Left ventricle myocardium superior (tissue), 1 donor: ENCODE results near the gene AP3B1. TPM values are rescaled to one million over a fixed set of nuclear protein-coding genes. Genes with fewer than 3 reads are reported as not detected.

ENCODE experiments used
- ATAC-seq: fragments of 200-7000 bp; cut with Tn5 transposase; one replicate; pipeline ENCODE4 v1.9.1; 2020; ENCODE audit warnings: mild to moderate bottlenecking, moderate library complexity
- DNase-seq: peaks from one replicate; pipeline ENCODE4 v3.0.0-alpha.2; 2020
- intact Hi-C: fragments of 100-400 bp; cut with micrococcal nuclease; formaldehyde crosslinking; loops from one replicate; pipeline ENCODE4 v1.11.0; 2022
- total RNA-seq: library from RNA; stranded (reverse); fragmentation: NEBNext Ultra II Directional; extraction: Animal tissue kit (Norgen Biotek cat#: 25700); gene quantifications from one replicate; pipeline ENCODE4 v1.2.1, GENCODE V29; 2021
- donor health status: DM: no; HTN: yes; CAD: no; lungs with severe emphysema.

The AP3B1 gene
- total RNA-seq, 1 donor from 2014 or later, result 25.5 TPM

GRCh38 chr5:77960863-77961396 is 333.6 kb downstream of the AP3B1 start:
- DNase-seq, result no peak
- intact Hi-C loops, result no loop called here
- no peak for ATAC-seq

- no peak for ATAC-seq
- no peak for DNase-seq
- intact Hi-C loops, result no loop called here
These were observed 334.2 kb downstream of the AP3B1 start for GRCh38 chr5:77960305-77960704.

GRCh38 chr5:77958642-77959330 is 335.7 kb downstream of the AP3B1 start:
- DNase-seq (no peak), ATAC-seq (no peak)
- intact Hi-C loops, result no loop called here

GRCh38 chr5:77957931-77958521 is 336.5 kb downstream of the AP3B1 start:
- no peak for ATAC-seq
- intact Hi-C loops, result no loop called here
- DNase-seq, result no peak

GRCh38 chr5:77957516-77957915 is 337.0 kb downstream of the AP3B1 start:
- DNase-seq (peak; percentile 26), ATAC-seq (no peak)
- intact Hi-C loops, result no loop called here

GRCh38 chr5:77957081-77957480 is 337.4 kb downstream of the AP3B1 start:
- intact Hi-C loops, result no loop called here
- no peak for ATAC-seq
- no peak for DNase-seq

- no peak for DNase-seq
- no peak for ATAC-seq
- intact Hi-C loops, result no loop called here
These were observed 338.9 kb downstream of the AP3B1 start for GRCh38 chr5:77955577-77955976.

GRCh38 chr5:77953374-77953773 is 341.1 kb downstream of the AP3B1 start:
- DNase-seq, result no peak
- ATAC-seq, result no peak
- intact Hi-C loops, result no loop called here

- ATAC-seq, result no peak
- DNase-seq, result no peak
- intact Hi-C loops, result no loop called here
These were observed 341.8 kb downstream of the AP3B1 start for GRCh38 chr5:77952636-77953212.

Other genes starting within 250 kb of the AP3B1 start
- 31.6 TPM for gene SCAMP1, start 65.9 kb upstream of the AP3B1 start, total RNA-seq